GM12878 (cell line): ENCODE measurements around the gene TAGLN3. TPM values are rescaled to one million over a fixed set of nuclear protein-coding genes. Genes with fewer than 3 reads are reported as not detected.

ENCODE experiments used
- ATF2 ChIP-seq: IDR thresholded peaks from 2 replicates; pipeline ENCODE4 v1.6.1; 2012; ENCODE audit warnings: low read length, inconsistent platforms
- ATF3 ChIP-seq: IDR thresholded peaks from 2 replicates; pipeline ENCODE4 v1.6.1; 2011; ENCODE audit warnings: low read depth, mild to moderate bottlenecking, low read length, moderate library complexity, borderline replicate concordance; ENCODE audit errors: extremely low read depth
- BCL11A ChIP-seq: IDR thresholded peaks from 2 replicates; pipeline ENCODE4 v1.6.1; 2011; ENCODE audit warnings: low read depth, low read length
- CREM ChIP-seq: IDR thresholded peaks from 2 replicates; pipeline ENCODE4 v1.6.1; 2014; ENCODE audit warnings: antibody characterized with exemption, low read depth
- CTCF ChIP-seq, 3 experiments: IDR thresholded peaks in 2 of 3; conservative IDR thresholded peaks in 1 of 3; 2 replicates each; pipeline ENCODE4 v1.5.1; 2011; ENCODE audit warnings: low read depth in 3 of 3, low read length in 3 of 3, mild to moderate bottlenecking in 3 of 3, control low read depth in 2 of 3, moderate library complexity in 2 of 3, inconsistent platforms in 1 of 3, mixed read lengths in 1 of 3; ENCODE audit not compliant: control insufficient read depth in 2 of 3, insufficient read depth in 1 of 3; ENCODE audit errors: extremely low read depth in 1 of 3
- DPF2 ChIP-seq: fragments of 450-650 bp; IDR thresholded peaks from 2 replicates; pipeline ENCODE4 v1.6.1; 2017; ENCODE audit warnings: mild to moderate bottlenecking
- EP300 ChIP-seq, 2 experiments: fragments of 150-350 bp in 1 of 2; IDR thresholded peaks; 2 replicates each; pipeline ENCODE4 v1.6.1; 2011 to 2012; ENCODE audit warnings: low read depth in 2 of 2, low read length in 2 of 2, borderline replicate concordance in 1 of 2, improper control_type of control experiment in 1 of 2, inconsistent platforms in 1 of 2; ENCODE audit not compliant: control insufficient read depth in 1 of 2
- JUND ChIP-seq: IDR thresholded peaks from 2 replicates; pipeline ENCODE4 v1.6.1; 2012; ENCODE audit warnings: low read depth, mild to moderate bottlenecking, low read length, improper control_type of control experiment, moderate library complexity
- MAX ChIP-seq: IDR thresholded peaks from 2 replicates; pipeline ENCODE4 v1.6.1; 2012; ENCODE audit warnings: low read depth, low read length, improper control_type of control experiment
- MXI1 ChIP-seq: fragments of 150-350 bp; IDR thresholded peaks from 2 replicates; pipeline ENCODE4 v1.6.1; 2011; ENCODE audit warnings: low read depth, mild to moderate bottlenecking, inconsistent platforms, low read length, improper control_type of control experiment
- NBN ChIP-seq: fragments of 450-650 bp; IDR thresholded peaks from 2 replicates; pipeline ENCODE4 v1.6.1; 2016
- NR2C2 ChIP-seq: IDR thresholded peaks from 2 replicates; pipeline ENCODE4 v1.6.1; 2011; ENCODE audit warnings: borderline replicate concordance, low read depth; ENCODE audit not compliant: control insufficient read depth, insufficient read length
- NRF1 ChIP-seq: conservative IDR thresholded peaks from 2 replicates; pipeline ENCODE4 v1.6.1; 2011; ENCODE audit warnings: mild to moderate bottlenecking, low read depth, low read length, improper control_type of control experiment
- PAX5 ChIP-seq: IDR thresholded peaks from 2 replicates; pipeline ENCODE4 v1.6.1; 2011; ENCODE audit warnings: low read depth, low read length, borderline replicate concordance
- PAX8 ChIP-seq: fragments of 450-650 bp; IDR thresholded peaks from 2 replicates; pipeline ENCODE4 v1.6.1; 2017; ENCODE audit warnings: mild to moderate bottlenecking, moderate library complexity
- PML ChIP-seq: IDR thresholded peaks from 2 replicates; pipeline ENCODE4 v1.6.1; 2012; ENCODE audit warnings: low read length, inconsistent platforms
- POU2F2 ChIP-seq: IDR thresholded peaks from 3 replicates; pipeline ENCODE4 v1.6.1; 2011; ENCODE audit warnings: low read depth, mild to moderate bottlenecking, low read length, borderline replicate concordance
- RAD21 ChIP-seq: IDR thresholded peaks from 2 replicates; pipeline ENCODE4 v1.6.1; 2011; ENCODE audit warnings: mild to moderate bottlenecking, low read depth, low read length, moderate library complexity; ENCODE audit not compliant: insufficient read depth
- RBBP5 ChIP-seq: fragments of 200-600 bp; sonication (generic); conservative IDR thresholded peaks from 2 replicates; pipeline ENCODE4 v1.6.1; 2016
- SIX5 ChIP-seq: IDR thresholded peaks from 2 replicates; pipeline ENCODE4 v1.6.1; 2011; ENCODE audit warnings: mild to moderate bottlenecking, low read depth, low read length, moderate library complexity; ENCODE audit not compliant: severe bottlenecking
- SMARCA5 ChIP-seq: fragments of 450-650 bp; IDR thresholded peaks from 2 replicates; pipeline ENCODE4 v1.6.1; 2017; ENCODE audit warnings: mild to moderate bottlenecking
- SP1 ChIP-seq: IDR thresholded peaks from one replicate; pipeline ENCODE4 v1.6.1; 2011; ENCODE audit warnings: low read depth, low read length
- SREBF1 ChIP-seq: IDR thresholded peaks from 2 replicates; pipeline ENCODE4 v1.6.1; 2012; ENCODE audit warnings: mild to moderate bottlenecking, low read length
- USF2 ChIP-seq: IDR thresholded peaks from 2 replicates; pipeline ENCODE4 v1.6.1; 2011; ENCODE audit warnings: low read depth, low read length, improper control_type of control experiment, borderline replicate concordance
- WRNIP1 ChIP-seq: IDR thresholded peaks from 2 replicates; pipeline ENCODE4 v1.6.1; 2011; ENCODE audit warnings: low read depth, low read length, improper control_type of control experiment, borderline replicate concordance
- YY1 ChIP-seq: IDR thresholded peaks from 2 replicates; pipeline ENCODE4 v1.6.1; 2011; ENCODE audit warnings: low read depth, mild to moderate bottlenecking, low read length
- ZNF24 ChIP-seq: fragments of 450-650 bp; IDR thresholded peaks from 2 replicates; pipeline ENCODE4 v1.6.1; 2017; ENCODE audit warnings: antibody characterized with exemption, mild to moderate bottlenecking
- ZZZ3 ChIP-seq: IDR thresholded peaks from 2 replicates; pipeline ENCODE4 v1.6.1; 2011; ENCODE audit warnings: low read depth; ENCODE audit not compliant: control insufficient read depth, insufficient read length
- polyA plus RNA-seq, 11 experiments: library from polyadenylated mRNA; depleted of rRNA in 4 of 11; unstranded in 6 of 11; stranded (reverse) in 5 of 11; fragments of >200 nt; fragmentation: Nextera tagmentation in 4 of 11; fragmentation: Illumina TruSeq in 1 of 11; extraction: Ambion mirVana in 4 of 11; extraction: Trizol in 1 of 11; gene quantifications; 1 replicate in 1 of 11; 2 replicates in 10 of 11; pipeline versions ENCODE4 v1.2.1 to v1.2.3, GENCODE V29; 2011 to 2016; ENCODE audit warnings: inconsistent platforms in 2 of 11, missing spikeins in 2 of 11, low read depth in 1 of 11
- total RNA-seq, 4 experiments: library from RNA; depleted of rRNA in 3 of 4; stranded (reverse); fragments of >200 nt in 3 of 4; fragmentation: Illumina TruSeq in 1 of 4; extraction: Trizol in 1 of 4; gene quantifications; 2 replicates each; pipeline versions ENCODE4 v1.2.1 to v1.2.3, GENCODE V29; 2013 to 2021

Gene TAGLN3
- total and polyA plus RNA-seq, 10 of the 15 experiments (the other 5 are each of a cell fraction or from before 2014, with no cell fraction given): 0.06 to 0.53 (median 0.12) TPM; not detected in 3

GRCh38 chr3:111967651-111968274 lies 31.0 kb upstream of the TAGLN3 start (continued):
- TF ChIP-seq ATF3: no peak
- no peak for TF ChIP-seq PML
- no peak for TF ChIP-seq BCL11A
- no peak for TF ChIP-seq PAX8
- TF ChIP-seq NRF1: no peak
- no peak for TF ChIP-seq SIX5
- TF ChIP-seq MAX: no peak
- no peak for TF ChIP-seq ZNF24
- TF ChIP-seq MXI1: no peak
- TF ChIP-seq ATF2: no peak
- no peak for TF ChIP-seq SREBF1
- TF ChIP-seq ZZZ3: no peak
- peak; percentile 73; the same call in 1 of the 3 replicates for TF ChIP-seq POU2F2
- no peak for TF ChIP-seq PAX5
- TF ChIP-seq NR2C2: no peak
- TF ChIP-seq NBN: no peak
- TF ChIP-seq EP300 (IDR thresholded peaks at IDR 0.05; ENCODE audit: borderline replicate concordance in 1 of 2, control insufficient read depth in 1 of 2, low read depth in 2 of 2, low read length in 2 of 2): no peak
- TF ChIP-seq RBBP5: no peak
- peak; percentile 90 for TF ChIP-seq RAD21
- TF ChIP-seq JUND: no peak
- no peak for TF ChIP-seq WRNIP1
- TF ChIP-seq CTCF (IDR thresholded peaks at IDR 0.05 in 2 of 3, conservative IDR thresholded peaks at IDR 0.05 in 1 of 3; ENCODE audit: control insufficient read depth in 2 of 3, extremely low read depth in 1 of 3, insufficient read depth in 1 of 3, low read depth in 3 of 3, low read length in 3 of 3): peak; percentile 78 to 87 (median 85)
- no peak for TF ChIP-seq SMARCA5
- TF ChIP-seq SP1: no peak
- TF ChIP-seq USF2: no peak
- peak; percentile 60; the same call in 1 of the 2 replicates for TF ChIP-seq YY1
- no peak for TF ChIP-seq DPF2
- no peak for TF ChIP-seq CREM
